C4-2B (cell line): ENCODE data around the gene STXBP4.
A peak's percentile ranks its signal among the peaks of the same experiment; 100 is the strongest.

ENCODE experiments used
- H3K27ac ChIP-seq: fragments of 450-650 bp; 2 replicates; pipeline ENCODE4 v1.5.1; 2017
- ZFX ChIP-seq: fragments of 450-650 bp; IDR thresholded peaks from 2 replicates; pipeline ENCODE4 v1.6.1; 2017
- TF ChIP-seq, protein P1 (sequence below): fragments of 450-650 bp; conservative IDR thresholded peaks from 2 replicates; pipeline ENCODE4 v1.5.1; 2017; ENCODE audit warnings: mild to moderate bottlenecking

Gene STXBP4, protein sequence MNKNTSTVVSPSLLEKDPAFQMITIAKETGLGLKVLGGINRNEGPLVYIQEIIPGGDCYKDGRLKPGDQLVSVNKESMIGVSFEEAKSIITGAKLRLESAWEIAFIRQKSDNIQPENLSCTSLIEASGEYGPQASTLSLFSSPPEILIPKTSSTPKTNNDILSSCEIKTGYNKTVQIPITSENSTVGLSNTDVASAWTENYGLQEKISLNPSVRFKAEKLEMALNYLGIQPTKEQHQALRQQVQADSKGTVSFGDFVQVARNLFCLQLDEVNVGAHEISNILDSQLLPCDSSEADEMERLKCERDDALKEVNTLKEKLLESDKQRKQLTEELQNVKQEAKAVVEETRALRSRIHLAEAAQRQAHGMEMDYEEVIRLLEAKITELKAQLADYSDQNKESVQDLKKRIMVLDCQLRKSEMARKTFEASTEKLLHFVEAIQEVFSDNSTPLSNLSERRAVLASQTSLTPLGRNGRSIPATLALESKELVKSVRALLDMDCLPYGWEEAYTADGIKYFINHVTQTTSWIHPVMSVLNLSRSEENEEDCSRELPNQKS

DNA sequence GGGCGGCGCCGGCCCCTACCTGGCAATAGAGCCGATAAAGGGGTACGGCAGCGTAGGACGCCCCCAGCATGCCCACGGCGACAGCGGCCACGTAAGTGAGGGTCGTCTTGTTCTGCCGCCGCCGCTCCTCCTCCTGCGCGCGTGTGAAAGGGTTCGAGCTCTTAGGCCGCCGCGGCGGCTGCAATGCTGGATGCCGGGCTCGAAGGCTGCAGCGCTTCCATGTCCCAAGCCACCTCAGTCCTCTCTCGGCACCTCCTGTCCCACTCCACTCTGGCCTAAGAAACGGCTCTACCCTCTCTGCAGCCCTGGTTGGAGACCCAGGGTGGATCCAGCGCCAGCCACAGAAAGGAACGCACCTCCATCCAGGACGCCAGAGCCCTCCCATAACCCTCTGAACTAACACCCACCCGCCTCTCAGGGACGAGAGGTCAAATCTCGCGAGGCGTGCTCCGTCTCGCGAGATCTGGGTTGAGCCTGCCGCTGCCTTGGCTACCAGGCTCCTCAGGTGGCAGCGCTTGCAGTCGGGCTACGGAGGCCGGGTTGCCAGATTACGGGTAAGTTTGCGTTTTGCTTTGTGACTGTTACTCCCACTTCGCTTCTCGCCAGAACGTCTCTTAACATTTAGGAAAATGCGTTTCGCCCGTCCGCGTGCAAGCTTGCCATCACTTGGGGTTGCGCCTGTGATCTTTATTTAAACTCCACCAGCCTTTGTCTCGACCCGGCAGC is at the start of gene STXBP4, which contains the start of gene COX11:
Gene STXBP4, plus strand, starts transcription at position 504 of the 726 bp plus-strand sequence. CDS start 17,455 bp downstream, outside the sequence.
Gene COX11, minus strand, starts transcription at position 393 of the 726 bp plus-strand sequence. Its CDS starts 8 bp downstream, at position 385.
- H3K27ac ChIP-seq: peak within 1 kb of the TSS; percentile 71
- peak; percentile 75; the same call in 1 of the 2 replicates for TF ChIP-seq ZFX
- TF ChIP-seq, protein P1, sequence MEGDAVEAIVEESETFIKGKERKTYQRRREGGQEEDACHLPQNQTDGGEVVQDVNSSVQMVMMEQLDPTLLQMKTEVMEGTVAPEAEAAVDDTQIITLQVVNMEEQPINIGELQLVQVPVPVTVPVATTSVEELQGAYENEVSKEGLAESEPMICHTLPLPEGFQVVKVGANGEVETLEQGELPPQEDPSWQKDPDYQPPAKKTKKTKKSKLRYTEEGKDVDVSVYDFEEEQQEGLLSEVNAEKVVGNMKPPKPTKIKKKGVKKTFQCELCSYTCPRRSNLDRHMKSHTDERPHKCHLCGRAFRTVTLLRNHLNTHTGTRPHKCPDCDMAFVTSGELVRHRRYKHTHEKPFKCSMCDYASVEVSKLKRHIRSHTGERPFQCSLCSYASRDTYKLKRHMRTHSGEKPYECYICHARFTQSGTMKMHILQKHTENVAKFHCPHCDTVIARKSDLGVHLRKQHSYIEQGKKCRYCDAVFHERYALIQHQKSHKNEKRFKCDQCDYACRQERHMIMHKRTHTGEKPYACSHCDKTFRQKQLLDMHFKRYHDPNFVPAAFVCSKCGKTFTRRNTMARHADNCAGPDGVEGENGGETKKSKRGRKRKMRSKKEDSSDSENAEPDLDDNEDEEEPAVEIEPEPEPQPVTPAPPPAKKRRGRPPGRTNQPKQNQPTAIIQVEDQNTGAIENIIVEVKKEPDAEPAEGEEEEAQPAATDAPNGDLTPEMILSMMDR: peak; percentile 70

DNA sequence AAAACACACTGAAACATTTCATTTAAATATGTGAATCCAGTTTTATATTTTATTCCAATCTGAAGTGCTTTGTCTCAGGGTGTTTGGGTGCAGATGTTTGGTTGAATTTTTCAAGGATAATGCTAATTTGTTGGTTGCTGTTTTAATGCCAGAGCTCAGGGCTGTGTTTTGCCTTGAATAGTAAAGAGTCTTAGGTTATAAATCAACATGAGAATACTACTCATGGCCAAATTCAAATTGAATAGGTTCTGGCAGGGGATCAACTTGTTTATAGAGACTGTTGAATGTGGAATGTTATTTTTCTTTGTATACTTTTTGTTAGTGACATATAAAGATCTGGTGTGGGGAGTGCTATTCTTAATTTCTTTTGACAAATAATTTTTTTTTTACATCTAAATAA is 49.1 kb upstream of the STXBP4 start:
- TF ChIP-seq ZFX: no peak
- TF ChIP-seq, protein P1: no peak
- no peak overlapping the region for H3K27ac ChIP-seq

DNA sequence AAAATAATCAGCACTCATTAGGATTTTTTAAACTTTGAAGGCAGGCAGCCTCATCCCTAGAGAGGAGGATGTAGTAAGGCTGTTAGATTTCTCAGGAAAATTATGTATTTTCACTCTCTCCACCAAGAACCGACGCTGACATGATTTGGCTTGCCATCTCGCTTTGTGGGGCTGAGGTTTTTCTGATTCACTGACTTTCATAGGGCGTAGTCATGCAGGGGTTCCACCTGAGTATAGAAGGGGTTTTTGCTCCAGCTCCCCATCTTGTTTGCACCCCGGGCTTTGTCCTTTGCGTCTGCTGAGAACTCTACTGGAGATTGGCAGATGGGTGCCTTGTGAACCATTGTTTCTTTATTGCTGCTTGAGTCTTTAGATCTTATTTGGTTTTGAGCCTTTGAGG is 47.7 kb upstream of the STXBP4 start:
- no peak overlapping the region for H3K27ac ChIP-seq
- no peak for TF ChIP-seq ZFX
- TF ChIP-seq, protein P1: no peak

DNA sequence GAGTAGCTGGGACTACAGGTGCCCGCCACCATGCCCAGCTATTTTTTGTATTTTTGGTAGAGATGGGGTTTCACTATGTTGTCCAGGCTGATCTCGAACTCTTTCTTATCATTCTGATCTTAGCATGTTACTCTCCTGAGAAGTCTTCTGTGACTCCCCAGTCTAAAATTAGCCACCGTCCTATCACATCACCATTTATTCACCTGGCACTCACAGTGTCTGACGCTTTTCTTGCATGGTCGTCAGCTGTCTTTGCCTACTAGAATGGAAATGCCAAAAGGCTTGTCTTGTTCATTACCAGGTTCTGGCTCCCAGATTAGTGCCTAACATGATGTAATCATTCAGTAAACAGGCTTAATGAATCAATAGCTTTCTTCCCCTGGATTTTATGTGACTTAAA is 44.2 kb upstream of the STXBP4 start:
- H3K27ac ChIP-seq: no peak overlapping the region
- TF ChIP-seq ZFX: no peak
- TF ChIP-seq, protein P1: no peak

DNA sequence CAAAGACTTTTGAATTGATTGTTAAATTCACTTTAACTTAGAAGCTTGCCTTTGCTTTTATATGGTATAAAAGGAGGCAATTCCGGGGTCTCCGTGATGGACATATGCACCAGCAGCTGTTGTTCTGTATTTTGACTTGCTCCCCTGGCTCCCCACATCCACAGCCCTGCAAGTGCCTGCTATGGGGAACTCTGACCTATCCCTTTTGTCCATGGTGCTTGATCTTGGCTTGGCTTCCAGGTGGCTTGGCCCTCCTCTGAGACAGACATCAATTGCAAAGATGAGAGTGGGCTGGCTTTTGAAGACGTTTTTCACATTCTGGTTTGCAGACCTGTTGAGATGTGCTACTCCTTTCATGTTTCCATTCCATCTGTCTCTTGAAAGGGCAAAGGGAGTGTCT is 41.0 kb upstream of the STXBP4 start:
- no peak for TF ChIP-seq ZFX
- TF ChIP-seq, protein P1: no peak
- H3K27ac ChIP-seq: no peak overlapping the region

DNA sequence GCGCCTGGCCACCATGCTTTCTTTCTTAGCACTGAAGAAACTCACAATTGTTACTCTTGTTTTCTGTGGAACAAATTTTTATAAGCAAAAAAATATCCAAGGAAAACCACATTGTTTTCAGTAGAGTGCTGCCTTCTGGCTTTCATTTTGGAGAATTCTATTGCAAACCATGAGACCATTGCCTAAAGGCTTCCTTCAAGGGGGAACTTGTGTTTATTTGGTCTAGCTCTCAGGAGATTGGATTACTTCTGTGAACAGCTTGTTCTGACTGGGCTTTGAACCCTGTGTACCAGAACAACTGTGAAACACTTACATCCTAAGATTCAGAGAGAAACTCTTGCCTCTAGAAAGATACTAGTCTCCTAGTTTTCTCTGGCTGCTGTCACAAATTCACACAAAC is 35.9 kb upstream of the STXBP4 start:
- TF ChIP-seq ZFX: no peak
- TF ChIP-seq, protein P1: no peak
- H3K27ac ChIP-seq: no peak overlapping the region
